GM19193 (cell line): ENCODE measurements around the gene DSCAM.

ENCODE experiments used
- POLR2A ChIP-seq: IDR thresholded peaks from 4 replicates; pipeline ENCODE4 v1.6.1; 2011; ENCODE audit not compliant: insufficient read depth, insufficient read length; ENCODE audit errors: extremely low read depth

DSCAM gene

DNA sequence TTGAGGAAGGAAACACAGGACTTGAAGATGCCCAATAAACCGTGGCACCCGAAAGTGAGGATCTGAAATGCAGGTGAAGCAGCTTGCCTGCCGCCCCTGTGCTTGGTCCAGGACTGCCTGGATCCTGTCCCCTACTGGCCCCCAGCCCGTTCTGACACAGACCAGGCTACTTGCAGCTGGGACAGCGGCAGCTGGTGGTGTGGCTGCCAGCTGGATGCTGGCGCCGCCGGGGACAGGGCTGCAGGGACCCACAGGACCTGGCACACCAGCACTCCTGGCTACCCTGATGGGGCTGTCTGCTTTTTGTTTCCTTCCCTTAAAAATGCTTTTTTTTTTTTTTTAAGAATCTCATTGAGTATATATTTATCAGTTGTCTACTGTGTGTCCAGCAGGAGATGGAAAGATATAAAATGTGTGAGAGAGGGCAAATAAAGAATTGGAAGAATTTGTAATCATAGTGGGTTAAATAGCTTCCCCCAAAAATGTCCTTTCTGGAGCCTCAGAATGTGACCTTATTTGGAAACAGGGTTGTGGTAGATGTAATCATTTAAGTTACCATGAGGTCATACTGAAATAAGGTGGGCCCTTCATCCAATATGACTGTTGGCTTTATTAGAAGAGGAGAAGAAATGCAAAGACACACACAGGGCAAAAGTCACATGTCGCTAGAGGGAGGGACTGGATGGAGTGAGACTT lies 165.6 kb downstream of the DSCAM start:
- TF ChIP-seq POLR2A: no peak

DNA sequence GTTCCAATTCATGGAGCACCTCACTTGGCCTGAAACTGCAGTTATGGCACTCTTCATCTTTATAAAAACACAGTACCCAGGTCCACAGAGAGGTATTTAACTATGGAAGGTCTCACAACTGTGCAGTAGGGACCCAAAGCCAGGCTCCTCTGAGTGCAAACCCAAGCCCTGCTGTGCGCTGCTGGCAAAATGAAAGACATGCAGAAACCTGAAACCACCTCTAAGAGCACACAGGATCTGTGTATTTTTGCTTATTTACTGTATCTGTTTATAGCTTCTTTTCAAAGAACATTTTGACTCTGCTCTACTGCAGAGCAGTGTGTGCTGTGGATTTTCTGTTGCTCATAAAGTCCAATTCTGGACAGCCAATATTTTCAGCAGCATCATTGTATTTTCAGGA lies 166.6 kb downstream of the DSCAM start:
- TF ChIP-seq POLR2A: no peak

DNA sequence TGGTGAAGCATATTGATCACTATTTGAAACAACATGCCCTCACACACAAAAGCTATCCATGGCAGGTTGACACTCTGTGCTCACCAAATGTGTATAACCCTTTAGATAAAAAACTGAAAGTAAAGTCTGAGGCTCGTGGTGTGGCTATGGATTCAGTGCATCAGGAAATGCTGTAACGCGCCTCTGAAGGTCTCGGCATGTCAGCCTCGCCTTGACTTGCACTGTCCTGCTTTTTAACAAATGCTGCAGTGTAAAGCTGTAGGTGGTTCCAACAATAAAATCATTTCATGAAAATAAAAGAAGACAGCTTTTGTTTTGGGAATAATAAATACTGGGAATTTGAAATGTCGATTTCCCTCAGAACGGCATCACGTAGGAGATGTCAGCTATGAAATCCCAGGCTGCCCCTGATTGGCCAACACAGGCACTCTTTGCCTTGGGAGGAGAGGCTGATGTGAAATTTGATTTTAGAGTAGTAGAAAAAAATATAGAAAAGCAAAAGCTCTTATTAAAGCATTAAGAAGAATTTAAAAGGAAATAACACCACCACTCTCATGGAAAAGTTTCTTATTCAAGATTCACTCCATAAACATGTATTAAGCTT lies 168.2 kb downstream of the DSCAM start:
- TF ChIP-seq POLR2A: no peak

DNA sequence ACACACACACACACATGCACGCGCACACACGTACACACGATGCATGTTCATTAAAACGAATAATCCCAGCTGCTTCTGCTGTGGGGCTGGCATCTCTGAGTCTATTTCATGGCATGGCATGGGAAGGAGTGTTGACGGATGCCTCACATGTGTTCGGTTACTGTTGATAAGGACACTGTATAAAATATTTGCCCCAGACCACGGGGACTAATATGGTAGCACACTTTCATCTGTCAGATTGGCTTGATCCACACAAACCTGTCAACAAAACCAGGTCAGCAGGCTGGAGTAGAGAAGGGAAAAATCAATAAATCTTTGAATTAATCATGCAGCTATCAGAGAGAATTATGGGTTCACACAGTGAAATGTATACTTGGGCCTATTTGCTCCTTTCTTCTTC lies 171.9 kb downstream of the DSCAM start:
- no peak for TF ChIP-seq POLR2A

DNA sequence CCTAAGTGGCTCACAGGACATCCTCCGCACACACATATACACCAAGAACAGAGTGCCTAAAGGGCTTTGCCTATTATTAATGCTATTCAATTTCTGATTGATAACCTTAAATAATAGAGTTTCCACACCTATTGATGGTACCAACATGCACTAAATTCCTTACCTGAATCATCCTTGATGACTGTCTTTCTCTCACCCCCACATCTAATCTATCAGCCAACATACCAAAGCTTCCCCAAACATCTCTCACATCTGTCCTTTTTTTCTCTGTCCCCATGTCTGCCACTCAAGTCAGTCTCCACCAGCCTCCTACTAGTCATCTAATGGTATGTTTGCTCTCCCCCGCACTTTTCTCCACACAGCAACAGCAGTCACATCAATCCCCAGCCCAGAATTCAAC lies 174.4 kb downstream of the DSCAM start:
- TF ChIP-seq POLR2A: no peak

DNA sequence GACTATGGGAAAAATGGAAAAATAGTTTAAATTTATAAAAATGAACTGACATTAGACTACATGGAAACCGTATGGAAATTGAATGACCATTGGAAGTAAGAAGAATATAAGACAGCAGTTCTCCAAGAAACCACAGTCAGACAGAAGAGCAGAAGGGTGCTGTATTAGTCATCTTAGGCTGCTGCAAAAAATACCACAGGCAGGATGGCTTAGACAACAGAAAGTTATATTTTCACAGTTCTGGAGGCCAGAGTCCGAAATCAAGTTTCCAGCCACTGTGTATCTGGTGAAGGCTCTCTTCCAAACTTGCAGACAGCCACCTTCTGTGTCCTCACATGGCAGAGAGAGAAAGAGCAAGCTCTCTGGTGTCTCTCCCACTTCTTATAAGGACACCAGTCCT lies 175.2 kb downstream of the DSCAM start:
- no peak for TF ChIP-seq POLR2A

DNA sequence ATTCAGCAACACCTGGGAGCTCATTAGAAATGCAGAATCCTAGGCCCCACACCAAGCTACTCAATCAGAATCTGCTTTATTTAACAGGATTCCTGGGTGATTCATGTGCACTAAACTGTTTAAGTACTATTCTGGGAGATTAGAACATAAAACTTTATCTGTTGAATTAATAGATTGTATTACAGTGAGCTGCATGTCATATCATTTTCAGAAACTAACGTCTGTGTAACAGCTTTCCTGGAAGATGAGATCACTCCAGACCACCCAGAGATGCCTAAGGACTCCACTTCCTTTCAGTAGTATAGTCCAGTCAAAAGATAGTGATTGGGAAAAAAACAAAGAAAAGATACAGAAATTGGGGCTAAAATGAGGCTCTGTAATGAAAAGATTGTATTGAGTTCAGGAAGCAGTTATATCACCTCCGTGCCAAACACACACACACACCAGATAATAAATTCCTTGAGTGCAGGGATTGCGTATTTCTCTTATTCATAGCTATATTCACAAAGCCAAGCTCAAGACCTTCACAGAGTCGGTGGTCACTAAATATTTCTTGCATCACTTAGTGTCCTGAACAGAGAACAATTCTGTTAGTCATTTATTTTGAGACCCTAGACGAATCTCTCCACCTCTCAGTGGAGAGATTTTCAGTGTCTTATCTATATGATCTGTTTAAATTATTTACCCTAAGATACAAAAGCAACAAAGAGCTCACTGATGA lies 178.2 kb downstream of the DSCAM start:
- TF ChIP-seq POLR2A: no peak

DNA sequence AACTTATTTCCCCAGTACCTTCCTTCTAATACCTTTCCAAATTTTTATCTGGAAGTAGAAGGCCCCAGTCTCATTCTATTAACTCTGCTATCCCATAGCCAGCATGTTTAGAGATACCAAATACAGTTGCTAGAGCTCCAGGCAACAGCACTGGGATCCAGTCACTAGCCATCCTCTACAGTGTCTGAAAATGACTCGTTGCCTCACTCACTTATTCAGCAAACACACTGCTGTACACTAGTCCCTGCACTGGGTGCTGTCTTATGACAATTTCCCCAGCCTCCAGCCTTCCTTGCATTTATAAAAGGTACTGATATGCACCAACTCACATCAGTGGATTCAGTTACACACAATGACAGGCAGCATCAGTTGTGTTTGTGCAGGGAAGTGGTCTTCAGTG lies 179.0 kb downstream of the DSCAM start:
- TF ChIP-seq POLR2A: no peak

DNA sequence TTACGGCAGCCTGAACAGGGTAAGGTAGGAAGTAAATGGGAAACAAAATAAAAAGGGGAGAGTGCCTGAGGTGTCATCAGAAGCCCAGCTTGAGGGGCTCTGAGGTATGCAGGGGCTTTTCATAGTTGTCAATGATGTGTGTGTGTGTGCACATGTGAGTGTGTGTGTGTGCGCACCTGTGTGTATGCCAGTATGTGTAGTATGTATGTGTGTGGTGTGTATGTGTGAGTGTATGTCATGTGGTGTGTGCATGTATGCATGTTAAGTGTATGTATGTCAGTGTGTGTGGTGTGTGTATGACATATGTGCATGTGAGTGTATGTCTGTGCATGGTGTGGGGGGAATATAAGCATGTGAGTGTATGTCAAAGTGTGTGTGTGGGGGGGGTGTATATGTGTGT lies 184.1 kb downstream of the DSCAM start:
- no peak for TF ChIP-seq POLR2A

DNA sequence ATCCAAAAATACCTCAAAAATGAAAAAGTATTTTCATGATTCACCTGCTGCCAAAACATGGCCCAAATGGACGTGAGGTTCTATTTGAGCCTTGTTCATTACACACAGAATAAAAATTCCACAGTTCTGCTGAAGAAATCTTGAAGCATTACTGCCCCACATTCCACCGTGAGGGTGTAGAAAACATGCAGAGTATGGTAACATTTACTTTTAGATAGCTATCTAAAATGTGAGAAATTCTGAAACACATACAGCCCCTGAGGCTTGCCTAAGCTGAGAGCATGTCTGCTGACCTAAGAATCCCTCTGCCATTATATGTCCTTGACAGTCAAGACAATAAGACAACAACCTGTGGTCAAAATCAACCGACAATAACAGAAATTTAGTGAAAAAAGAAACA lies 186.5 kb downstream of the DSCAM start:
- TF ChIP-seq POLR2A: no peak

DNA sequence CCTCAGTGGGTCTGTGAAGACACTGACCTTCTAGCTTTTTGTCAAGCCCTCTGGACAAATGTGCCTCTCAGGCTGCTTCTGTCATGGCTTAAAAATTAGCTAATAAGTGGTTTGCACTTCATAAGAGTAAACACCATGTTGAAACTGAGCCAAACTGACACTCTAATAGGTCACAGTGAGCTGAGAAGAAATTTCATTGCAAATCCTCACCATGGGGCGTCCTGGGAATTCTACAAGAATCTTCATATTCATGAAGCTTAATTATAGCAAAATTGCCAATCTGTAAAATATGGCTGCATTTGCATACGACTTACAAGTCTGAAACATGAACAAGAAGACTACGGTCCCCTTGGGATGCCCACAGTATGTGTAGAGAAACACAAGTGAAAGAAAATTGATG lies 188.6 kb downstream of the DSCAM start:
- TF ChIP-seq POLR2A: no peak

DNA sequence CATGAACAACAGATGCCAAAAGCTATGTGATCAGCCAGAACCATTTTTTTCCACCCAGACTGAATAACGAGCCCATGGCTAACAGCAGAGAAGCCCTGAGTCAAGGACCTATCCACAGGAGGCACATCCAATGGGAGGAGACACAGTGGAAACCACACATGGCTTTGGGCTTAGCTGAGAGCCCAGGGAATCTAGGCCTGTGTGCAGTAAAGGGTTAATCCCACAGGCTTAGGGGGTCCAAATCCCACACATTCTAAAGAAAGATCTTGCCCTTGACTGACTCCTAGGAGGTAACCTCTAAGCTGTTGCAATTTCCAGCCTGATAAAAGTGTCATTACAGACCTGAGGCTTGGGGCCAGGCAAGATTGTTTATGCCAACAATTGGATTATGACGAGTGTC lies 194.5 kb downstream of the DSCAM start:
- no peak for TF ChIP-seq POLR2A

DNA sequence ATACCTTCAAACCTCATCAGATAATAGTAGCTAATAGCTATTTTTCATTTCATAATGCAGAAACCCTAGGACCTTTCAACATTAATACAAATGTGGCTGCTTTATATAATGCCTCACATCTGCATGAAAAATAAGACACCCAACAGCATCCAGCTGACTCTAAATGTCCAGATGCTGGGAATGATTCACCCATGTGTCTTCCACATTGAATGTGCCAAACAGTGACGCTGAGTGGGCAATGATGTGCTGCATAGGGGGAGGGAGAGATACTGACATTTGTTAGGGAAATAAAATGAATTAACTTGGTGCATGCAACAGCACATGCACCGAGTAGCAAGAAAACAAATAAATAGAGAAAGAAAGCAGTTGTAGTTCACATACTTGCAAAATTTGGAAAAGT lies 199.3 kb downstream of the DSCAM start:
- TF ChIP-seq POLR2A: no peak

DNA sequence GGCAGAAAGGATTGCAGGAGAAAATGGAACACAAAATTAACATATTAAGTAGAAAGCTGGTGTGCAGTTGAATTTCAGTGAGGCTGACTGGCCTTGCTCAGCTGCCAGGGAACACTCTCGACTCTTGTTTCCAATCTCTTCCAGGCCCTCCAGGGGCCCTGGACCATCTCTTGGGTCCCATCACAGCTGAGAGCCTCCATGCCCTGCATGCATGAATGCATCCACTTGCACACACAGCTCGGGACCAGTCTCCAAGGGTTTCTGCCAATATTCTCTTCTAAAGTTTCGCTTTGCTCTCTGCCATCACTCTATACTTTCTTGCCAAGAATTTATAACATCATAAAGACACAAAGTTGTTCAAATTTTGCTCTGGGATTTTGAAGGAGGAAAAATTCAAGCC lies 200.3 kb downstream of the DSCAM start:
- no peak for TF ChIP-seq POLR2A

DNA sequence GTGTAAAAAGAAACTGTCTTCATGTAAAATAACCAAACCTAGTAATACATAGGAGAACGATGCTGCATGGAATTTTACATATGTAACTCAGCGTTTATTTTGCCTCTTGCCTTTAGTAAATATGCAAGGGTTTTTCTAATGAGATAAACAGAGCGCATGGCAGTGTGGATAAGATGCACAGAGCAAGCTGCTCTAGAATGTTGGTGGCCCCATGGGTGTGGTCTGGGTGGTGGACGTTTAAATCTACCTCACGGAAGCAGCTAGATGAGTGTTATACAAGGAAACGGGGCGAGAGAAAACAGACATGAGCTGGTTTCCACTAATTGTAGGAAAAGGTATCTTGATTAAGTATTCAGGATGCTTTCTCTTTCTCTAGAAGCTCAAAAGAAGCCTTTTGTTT lies 205.9 kb downstream of the DSCAM start:
- TF ChIP-seq POLR2A: no peak

DNA sequence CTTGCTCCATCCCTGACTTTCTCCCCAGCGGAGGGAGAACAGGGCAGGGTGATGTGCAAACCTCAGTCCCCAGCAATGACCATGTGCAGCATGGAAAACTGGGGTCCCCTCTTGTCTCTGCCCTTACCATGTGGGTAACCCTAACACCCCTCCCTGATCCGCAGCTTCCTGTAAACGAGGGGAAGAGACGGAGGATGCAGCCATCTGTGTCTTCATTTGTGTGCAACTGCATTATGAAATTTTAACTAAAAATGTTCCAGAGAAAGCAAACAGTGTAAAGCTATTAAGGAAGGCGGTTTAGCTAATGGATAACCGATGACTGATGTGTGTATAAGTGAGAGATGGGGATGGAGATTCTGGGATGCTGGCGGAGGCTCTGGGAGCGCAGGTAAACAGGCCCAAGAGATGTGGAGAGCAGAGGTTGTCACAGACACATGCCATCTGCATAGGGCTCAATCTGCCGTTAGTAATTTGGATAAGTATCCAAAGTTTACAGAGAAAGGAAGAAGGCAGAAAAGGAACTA lies 206.6 kb downstream of the DSCAM start:
- TF ChIP-seq POLR2A: no peak
